SIG-M5 treated with dmso at 0.1 percent for 504 hours (cell line): ENCODE measurements around the gene DDX1.

Experiments
- DNase-seq: peaks from one replicate; lab custom pipeline; 2025; ENCODE audit not compliant: unreplicated experiment; lab: John Stamatoyannopoulos, UW

The DDX1 gene

DNA sequence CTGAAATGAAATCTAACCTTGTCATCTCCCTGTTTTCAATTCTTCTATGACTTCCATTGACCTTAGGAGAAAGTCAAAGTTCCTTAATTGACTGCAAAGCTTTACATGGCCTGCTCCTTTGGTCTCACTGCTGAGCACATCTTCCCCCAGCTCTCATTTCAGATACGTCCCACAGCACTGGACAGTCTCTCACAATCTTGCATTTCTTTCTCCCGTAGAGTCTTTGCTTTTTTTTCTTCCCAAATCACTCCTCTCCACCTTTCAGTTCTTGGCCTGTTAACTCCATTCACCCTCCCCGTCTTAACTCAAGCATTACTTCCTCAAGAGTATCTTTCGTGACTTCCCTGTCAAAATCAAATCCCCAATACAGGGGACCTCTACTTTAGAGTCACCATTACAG lies 67.2 kb downstream of the DDX1 start:
- DNase-seq, result no peak

DNA sequence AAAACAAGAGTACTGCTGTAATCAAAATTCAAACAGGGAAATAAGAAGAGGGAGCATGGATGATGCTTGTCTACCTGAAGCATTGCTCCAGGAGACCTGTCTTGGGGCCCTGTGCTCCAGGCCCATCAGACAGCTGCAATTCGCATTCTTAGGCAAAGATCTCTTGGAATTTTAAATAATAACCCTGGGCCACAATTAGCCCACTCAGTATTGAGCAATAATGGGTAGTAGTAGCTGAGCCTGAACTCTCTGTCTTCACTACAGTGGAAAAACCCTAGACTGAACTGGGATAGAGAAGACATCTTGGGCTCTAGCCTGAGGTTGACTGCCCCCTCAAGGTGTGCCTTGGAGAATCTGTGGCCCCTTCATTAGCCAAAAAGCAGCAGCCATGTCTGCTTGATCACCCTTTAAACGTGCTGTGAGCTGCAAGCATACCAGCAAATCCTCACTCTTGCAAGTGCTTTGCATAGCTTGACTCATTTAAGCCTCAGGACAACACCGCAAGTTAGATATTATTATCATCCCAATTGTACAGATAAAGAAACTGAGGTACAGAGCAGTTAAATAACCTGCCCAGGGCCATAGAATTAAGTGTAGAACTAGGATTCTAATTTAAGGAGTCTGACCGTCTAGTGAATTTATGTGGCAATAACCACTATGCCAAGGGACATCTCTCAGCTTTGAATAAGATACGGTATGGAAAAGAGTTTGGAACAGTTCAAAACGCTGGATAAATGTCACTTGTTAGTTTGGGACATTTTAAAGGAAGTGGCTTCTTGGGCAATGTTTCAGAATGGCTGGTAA lies 69.0 kb downstream of the DDX1 start:
- DNase-seq, result no peak

DNA sequence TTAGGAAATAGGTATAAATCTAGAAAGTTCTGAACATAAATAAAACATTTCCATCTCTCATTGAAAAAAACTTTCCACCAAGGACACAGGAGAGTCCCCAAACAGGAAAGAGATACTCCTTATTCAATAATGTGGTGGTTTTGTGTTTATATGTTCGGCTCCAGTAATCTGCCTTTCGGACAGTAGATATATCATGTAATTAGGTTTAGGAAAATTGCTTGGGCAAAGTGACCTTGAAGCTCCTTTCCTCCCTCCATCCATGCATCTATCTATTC lies 69.6 kb downstream of the DDX1 start:
- DNase-seq, result no peak

DNA sequence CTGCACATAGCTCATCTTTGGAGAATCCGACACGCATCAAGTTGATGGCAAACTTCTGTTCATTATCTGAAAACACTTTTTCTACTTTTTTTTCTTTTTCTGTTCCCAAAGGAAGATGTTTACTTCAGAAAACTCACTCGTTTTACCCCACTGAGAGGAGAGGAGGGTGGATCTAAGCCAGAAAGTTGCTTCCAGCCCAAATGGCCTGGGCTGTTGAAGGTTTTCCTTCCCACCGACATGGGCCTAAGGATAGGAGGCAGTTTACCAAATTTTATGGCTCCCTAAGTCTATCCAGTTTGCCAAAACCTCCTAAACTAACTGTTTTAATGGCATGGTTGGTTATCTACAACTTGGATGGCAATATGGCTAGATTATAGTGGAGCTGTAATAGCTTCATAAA lies 70.4 kb downstream of the DDX1 start:
- DNase-seq, result no peak

DNA sequence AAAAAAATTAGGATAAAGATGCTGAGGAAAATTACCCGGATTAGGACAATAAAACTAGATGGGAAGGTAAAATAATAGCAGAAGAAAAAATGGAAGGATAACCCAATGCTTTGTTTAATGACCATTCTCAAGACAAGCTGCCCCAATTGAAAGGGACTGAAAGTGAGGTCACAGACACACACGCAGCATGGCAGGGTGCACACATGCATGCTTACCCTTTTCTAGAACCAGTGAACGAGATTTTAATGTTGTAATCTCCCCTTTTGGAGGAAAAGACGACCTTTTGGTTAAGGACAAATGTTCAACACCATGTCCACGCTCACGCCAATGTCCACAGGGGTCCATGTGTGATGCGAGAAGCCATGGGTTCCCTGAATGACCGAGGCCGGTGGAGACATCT lies 70.9 kb downstream of the DDX1 start:
- no peak for DNase-seq

DNA sequence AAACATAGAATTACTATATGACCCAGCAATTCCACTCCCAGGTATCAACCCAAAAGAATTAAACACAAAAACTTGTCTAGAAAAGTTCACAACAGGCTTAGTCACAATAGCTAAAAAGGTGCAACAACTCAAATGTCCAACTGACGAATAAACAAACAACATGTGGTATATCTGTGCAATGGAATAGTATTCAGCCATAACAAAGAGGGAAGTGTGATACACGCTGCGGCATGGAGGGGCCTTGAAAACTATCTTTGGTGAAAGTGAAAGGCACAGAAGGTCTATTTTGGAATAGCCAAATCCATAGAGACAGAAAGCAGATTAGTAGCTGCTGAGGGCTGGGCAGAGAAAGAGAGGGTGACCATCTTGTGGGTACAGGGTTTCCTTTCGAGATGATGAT lies 72.1 kb downstream of the DDX1 start:
- DNase-seq, result no peak

DNA sequence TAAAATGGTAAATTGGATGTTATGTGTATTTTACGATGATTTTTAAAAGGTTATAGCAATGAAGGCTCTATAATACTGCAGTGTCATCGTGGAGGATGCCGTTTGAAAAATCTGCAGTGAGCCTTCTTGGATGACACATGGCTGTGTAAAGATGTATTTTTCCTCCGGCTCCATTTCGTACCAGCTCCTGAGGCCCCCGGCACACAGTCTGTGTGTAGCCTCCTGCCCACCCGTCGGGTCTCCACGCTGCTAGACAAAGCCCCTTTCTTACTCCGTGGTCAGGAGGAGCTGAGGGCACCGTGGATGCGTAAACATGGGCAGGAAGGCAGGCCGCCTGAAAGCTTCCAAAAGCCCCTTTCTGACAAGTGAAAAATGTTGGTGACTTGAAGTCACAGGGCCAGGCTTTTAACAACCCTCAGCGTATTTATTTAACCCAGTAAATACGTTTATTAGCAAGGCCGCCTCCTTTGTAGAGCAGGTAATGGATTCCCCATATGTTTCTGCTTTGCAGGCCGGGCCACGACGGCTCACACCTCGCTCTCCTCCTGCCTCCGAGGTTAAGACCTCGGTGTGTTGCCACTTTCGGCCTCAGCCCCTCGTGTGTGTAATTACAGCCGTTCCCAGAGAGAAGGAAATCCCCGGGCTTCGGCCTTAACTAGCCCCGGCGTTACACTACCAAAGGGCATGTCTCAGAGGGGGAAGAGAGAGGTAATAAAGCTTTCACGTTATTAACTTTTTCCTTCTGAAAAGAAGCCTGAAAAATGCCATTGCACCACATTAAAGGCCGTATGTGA lies 72.8 kb downstream of the DDX1 start:
- DNase-seq, result no peak

DNA sequence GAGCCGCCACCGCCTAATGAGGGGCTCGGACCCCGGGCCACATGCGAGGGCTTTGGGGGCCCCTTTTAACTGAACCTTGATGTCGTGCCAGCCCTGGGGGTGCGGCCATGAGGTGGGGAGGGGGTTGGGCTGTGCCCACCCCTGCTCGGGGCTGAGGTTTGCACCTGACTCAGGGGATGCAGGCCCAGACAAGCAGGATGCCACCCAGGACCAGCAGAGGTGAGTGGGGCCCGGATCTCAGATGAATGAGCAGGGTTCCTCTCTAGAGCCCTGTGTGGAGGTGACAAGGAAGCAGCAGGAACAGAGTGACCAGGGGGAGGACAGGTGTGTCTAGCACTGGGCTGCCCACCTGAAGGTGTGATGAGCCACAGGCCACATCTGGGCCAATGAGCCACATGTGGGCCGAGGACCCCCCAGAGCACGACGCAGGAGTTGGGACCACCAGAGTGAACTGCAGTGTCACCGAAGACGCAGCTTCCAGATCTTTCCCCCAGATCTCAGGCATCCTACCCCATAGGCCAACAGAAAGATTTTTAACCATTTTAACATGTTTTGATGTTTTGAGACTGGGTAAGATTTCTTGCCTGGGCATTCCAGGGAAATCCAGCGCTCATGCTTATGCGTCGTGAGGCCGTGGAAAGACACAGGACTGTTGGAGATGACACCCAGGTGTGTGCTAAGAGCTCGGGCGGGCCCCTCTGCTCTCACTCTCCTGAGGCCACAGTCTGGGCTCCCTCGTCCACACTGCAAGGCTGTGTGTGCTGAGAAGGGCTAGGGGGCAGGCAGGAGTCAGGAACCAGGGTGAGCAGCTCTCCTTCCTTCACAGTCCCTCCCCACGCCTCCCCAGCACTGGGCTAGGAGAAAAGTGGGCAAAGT lies 73.6 kb downstream of the DDX1 start:
- no peak for DNase-seq

DNA sequence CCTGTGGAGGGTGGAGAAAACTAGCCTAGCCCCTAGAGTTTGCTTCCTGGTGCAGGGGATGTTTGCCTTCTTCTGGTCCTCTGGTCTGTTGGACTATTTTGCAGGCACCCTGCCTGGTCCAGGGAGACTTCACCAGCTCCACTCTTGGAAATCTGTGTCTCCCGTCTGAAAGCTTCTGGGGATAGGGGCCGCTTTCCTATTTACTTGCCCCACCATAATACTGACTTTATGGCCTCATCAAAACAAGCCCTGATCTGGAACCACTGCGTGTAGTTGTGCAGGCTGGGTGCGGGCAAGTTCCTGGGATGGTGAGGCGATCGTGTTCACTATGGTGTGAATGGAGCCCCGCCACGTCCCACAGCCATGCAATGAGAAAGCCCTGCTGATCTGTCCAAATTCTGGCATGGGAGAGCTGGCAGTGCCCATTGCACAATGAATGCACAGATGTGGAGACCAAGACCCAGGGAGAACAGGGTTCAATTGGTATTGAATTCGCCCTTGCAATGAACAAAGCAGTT lies 74.3 kb downstream of the DDX1 start:
- DNase-seq, result no peak

DNA sequence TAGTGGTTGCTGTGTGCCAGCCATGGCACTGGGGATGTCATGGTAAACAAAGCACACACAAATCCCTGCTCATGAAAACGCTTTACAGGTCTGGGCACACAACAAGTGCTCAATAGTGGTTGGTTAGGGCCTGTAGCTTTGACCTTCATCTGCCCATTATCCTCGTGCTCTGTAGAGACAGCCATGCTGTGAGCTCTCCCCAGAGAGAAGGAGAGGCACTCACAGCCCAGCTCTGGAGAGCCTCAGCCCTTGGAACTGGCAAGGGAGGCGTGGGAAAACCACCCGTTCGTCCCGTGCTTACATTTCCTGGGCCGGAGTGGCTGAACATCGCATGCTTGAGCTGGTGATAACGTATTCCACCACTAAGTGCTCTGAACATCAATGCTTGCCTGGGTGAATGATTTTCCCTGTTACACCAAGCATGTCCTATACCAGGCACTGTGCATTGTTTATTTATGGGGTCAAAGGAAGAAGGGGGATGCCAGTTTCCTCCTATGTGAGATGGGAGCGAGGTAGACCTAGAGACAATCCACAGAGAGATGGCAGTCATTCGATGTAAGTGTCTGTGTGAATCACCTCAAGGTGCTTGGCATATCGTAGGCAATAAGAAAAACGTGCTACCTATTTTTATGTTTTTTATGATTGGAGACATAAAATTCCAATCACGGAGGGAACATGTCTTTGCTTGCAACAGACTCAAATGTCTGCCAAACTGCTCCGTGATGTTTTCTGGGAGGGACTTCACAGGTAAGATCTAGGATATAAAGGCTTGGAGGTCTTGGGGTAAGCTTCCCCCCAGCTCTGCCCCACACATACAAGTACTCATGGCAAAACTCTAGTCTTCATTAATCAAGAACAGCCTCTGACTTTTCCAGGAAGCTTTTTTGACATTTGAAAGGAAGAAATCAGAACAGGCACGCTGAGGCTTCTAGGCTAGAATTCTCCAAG lies 75.5 kb downstream of the DDX1 start:
- DNase-seq, result no peak

DNA sequence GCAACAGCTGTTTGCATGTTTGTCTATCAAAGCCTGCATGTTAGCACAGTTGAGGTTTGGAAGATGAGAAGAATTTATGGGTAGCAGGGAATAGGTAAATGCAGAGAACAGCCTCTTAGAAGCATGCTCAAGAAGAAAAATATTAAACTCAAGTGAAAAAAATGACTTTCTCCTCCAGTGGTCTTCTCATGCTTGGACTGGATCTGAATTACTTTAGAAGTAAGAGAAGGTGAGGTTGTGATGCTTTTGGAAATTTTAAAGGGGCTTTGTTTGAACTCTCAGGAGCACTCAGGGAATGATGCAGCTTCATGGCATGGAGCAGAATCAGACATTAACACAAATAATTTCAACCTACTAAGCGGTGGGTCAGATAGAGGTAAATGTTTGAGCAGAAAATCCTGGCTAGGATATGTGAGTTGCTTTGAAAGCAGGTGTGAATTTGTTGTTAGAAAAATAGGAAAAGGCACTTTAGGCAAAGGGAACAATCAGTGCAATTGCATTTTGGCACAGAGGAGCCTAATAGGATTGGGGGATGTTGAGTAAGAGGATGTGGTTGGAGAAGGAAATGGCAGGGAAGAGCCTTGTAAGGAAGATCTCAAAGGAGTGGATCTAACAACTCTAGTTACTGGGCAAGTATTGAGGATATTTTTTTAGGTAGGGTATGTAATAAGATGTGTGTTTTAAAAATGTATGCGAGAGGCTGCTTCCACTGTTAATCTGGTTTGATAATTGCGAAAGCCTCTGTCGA lies 76.3 kb downstream of the DDX1 start:
- no peak for DNase-seq

DNA sequence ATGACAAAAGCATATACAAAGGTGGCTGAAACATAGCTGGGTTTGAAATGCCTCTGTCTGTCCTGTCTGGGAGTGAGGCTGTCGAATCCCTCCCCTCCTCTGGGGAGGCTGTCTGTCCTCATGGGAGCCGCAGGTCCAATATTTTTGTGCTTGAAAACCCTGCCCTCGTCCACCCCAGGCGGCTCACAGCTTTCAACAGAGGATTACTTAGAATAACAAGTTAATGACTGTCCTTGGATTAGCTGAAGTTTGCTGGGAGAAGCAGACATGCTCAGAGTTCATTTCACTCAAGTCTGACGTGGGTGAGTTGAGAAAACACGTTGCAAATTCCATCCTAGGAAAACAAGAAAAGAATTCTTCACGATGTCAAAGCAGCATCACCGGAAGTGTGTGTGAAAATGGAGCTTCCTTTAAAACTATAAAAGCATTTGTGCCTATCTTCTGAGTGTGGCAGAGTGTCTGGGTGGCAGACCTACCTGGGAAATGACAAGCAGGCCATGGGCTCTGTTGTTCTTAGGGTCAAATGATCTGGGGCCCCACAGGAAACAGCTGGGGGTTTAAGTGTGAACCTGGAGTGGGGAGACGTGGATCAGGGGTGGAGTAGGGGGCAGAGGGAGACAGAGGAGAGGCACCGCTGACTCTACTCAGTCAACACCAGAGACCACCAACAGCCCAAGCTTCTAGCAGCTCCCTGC lies 77.1 kb downstream of the DDX1 start:
- DNase-seq, result no peak

DNA sequence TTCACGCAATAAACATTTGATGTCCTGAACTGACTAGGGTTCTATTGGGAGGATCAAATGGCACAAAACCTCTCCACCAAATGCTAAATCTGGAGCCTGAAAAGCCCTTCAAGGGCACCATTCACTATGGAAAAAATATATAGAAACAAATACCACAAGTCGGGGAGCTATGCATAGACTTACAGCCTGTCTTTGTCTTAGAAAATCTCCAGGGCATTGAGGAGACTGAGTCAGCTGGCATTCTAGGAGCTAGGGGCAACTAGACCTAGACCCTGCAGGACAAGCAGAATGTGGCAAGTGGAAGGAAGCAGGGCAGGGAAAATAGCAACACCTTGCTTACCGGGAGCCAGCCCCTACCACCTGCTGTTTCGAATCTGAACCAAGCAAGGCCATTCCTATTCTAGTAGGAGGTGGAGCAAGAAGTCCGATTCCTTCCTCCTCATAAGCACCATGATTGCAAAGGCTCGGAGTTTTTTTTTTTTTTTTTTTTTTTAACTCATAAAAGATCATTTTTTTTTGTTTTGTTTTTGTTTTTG lies 77.8 kb downstream of the DDX1 start:
- DNase-seq, result no peak

DNA sequence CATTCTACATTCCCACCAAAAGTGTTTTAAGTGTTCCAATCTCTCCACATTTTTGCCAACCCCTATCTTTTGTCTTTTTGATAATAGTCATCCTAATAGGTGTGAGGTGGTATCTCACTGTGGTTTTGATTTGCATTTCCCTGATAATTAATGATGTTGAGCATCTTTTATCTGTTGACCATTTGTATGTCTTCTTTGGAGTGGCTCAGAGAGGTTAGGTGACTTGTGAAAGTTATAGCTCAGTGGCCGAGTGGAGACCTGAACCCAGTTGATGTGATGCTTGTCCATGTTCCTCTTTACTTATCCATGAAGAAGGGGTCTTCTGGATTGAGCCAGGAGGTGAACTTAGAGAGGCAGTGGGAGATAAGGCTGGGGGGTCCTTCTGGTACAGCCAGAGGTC lies 78.8 kb downstream of the DDX1 start:
- no peak for DNase-seq

DNA sequence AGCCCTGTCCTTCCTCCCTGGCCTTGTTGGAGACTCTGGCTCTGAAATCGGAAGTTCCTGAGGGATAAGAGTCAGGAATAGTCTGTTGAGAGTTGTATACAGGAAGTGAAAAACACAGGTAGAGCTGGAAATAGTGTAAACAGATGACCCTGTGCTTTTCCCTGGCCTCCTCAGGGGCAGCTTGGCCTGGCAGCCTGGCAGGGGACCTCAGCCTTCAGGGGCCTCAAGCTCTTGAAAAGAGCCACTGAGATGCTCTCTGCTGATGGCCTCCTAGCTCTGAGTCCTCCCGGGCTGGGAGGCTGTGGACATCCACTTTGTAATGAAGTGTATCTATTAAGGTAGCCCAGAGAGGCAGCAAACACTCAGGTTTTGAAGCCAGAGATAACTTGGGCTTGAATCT lies 79.3 kb downstream of the DDX1 start:
- DNase-seq, result no peak

DNA sequence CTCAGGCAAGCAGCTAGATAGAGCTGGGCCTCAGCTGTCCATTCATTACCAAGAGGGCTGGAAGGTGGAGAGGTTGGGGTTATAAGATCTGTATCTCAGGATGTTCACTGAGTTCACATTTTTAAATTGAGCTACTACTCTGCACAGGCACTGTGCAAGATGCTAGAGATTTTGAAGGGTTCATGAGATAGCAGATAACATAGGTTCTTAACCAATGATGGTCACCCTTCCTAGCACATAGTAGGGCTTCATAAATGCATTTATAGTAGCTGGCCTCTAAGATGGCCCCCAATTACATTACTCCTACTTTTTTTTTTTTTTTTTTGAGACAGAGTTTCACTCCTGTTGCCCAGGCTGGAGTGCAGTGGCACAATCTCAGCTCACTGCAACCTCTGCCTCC lies 79.7 kb downstream of the DDX1 start:
- DNase-seq, result no peak

DNA sequence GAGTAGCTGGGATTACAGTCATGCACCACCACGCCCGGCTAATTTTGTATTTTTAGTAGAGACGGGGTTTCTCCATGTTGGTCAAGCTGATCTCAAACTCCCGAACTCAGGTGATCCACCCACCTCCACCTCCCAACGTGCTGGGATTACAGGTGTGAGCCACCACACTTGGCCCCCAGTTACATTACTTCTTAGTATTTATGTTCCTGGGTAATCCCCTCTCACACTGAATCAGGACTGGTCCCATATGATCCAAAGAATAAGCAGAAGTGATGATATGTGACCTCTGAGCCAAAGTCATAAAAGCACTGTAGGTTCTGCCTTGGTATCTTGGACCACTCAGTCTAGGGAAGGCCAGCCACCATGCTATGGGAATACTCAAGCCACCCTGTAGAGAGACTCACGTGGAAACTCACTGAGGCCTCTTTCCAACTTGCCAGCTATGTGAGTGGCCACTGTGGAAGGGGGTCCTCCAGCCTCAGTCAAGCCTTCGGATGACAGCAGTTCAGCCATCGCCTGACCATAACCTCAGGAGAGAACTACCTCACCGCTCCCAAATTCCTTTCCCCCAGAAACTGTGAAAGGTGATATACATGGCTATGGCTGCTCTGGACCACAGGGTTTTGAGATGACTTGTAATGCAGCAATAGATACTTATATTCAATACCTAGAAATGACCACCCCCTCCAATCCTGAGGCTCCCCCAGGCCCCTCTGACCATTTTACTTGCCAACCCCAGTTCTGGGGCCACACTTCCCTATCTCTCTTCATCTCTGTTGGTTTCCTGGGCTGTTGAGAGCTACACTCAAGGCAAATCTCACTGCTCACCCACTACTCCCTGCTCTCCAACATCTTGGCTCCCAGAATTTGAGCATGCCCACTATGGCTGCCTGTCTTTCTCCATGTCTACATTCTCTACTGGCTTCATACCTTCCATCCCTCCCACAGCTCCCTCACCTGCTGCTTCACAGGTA lies 80.5 kb downstream of the DDX1 start:
- no peak for DNase-seq
